ENCODE results near the gene CLK1. TPM values are rescaled to one million over a fixed set of nuclear protein-coding genes. Genes with fewer than 3 reads are reported as not detected.

Gene CLK1
- total RNA-seq, 2 experiments from 2014 or later, result 164 to 169 TPM

Other genes starting within 250 kb of the CLK1 start
- 100 to 1,000 TPM; 266 to 272 TPM for gene BZW1, start 52.7 kb downstream of the CLK1 start, total RNA-seq
- gene PPIL3, start 24.4 kb upstream of the CLK1 start, total RNA-seq, result 100 to 1,000 TPM; 101 to 102 TPM
- gene NIF3L1, start 24.7 kb upstream of the CLK1 start, total RNA-seq, result 10 to 100 TPM; 28.9 to 30.1 TPM
- gene ORC2, start 99.0 kb upstream of the CLK1 start, total RNA-seq, result 10 to 100 TPM; 50.8 to 51.6 TPM
- 10 to 100 TPM; 27.9 to 31.9 TPM for gene HYCC2, start 207.0 kb upstream of the CLK1 start, total RNA-seq
- gene NDUFB3, start 207.3 kb upstream of the CLK1 start, total RNA-seq, result 100 to 1,000 TPM; 133 to 135 TPM

Measured in activated CD4-positive, alpha-beta memory T cell treated with anti-CD3 and anti-CD28 coated beads, Interleukin-2, amount 10 ng/mL, durations not matched to agents 7 days and 5 days (primary cell).